Measurements from ENCODE around the gene EIF2S1. TPM values are rescaled to one million over a fixed set of nuclear protein-coding genes. Genes with fewer than 3 reads are reported as not detected.

The EIF2S1 gene
- total and polyA plus RNA-seq, 2 of the 13 experiments (the other 11 are each of a cell fraction or from before 2014, with no cell fraction given) = 49.1 to 246 TPM

- Histone ChIP-seq H3K27ac (ENCODE audit: extremely low read length, insufficient read depth, low read length) (no peak overlapping the region), H3K4me2 (ENCODE audit: low read depth, low read length) (no peak overlapping the region), H3K9me3 (ENCODE audit: low read length) (no peaks in the 10 kb centered on the region), H3K9ac (ENCODE audit: insufficient read depth, low read depth, low read length) (no peak overlapping the region), H4K20me1 (ENCODE audit: insufficient read depth, low read length) (no peaks in the 10 kb centered on the region), H3K27me3 (ENCODE audit: control insufficient read depth in 1 of 2, insufficient read depth in 2 of 2, low read length in 2 of 2) (no peaks in the 10 kb centered on the region), H3K79me2 (ENCODE audit: insufficient read depth, low read length) (no peaks in the 10 kb centered on the region), H3K4me3 (replicated peaks in 1 of 3; ENCODE audit: insufficient read depth in 1 of 3, low read depth in 2 of 3, low read length in 3 of 3) (no peak overlapping the region), H2AFZ (ENCODE audit: low read length) (no peak overlapping the region), H3K36me3 (replicated peaks in 1 of 2; ENCODE audit: control insufficient read depth in 1 of 2, insufficient read depth in 2 of 2, low read length in 2 of 2) (peaks cover 7 to 25% of the 10 kb centered on the region in 2 experiments; a peak in 2 of 5 replicates), H3K4me1 (ENCODE audit: insufficient read depth, low read length) (no peaks in the 10 kb centered on the region)
- BruUV-seq (replicated peaks) = no TSS peak
- ChIA-PET CTCF (ENCODE audit: low intra/inter-chr PET ratio, low total read pairs) (no interaction called here), POLR2A (no interaction called here)
- intact Hi-C loops (cut with micrococcal nuclease; ENCODE audit: unreplicated experiment) = no loop called here
- TF ChIP-seq PITX1 (CRISPR knock-in tag; IDR thresholded peaks at IDR 0.05) (no peak), PBX3 (CRISPR knock-in tag; IDR thresholded peaks at IDR 0.05; ENCODE audit: borderline replicate concordance) (no peak), MXD4 (CRISPR knock-in tag; IDR thresholded peaks at IDR 0.05) (no peak), MXI1 (IDR thresholded peaks at IDR 0.05; ENCODE audit: borderline replicate concordance, low read depth, low read length) (no peak), TOPORS (CRISPR knock-in tag; IDR thresholded peaks at IDR 0.05) (no peak), CREB1 (IDR thresholded peaks at IDR 0.05) (no peak), CREB1 (CRISPR knock-in tag; IDR thresholded peaks at IDR 0.05) (no peak), MLXIP (CRISPR knock-in tag; IDR thresholded peaks at IDR 0.05; ENCODE audit: borderline replicate concordance) (no peak), ZNF207 (IDR thresholded peaks at IDR 0.05; ENCODE audit: borderline replicate concordance) (no peak), DR1 (CRISPR knock-in tag; IDR thresholded peaks at IDR 0.05) (no peak), FUBP1 (CRISPR knock-in tag; IDR thresholded peaks at IDR 0.05; ENCODE audit: borderline replicate concordance) (no peak), ZNF256 (CRISPR knock-in tag; conservative IDR thresholded peaks at IDR 0.05) (no peak), HMG20A (CRISPR knock-in tag; IDR thresholded peaks at IDR 0.05; ENCODE audit: borderline replicate concordance) (no peak), ZNF224 (CRISPR knock-in tag; IDR thresholded peaks at IDR 0.05) (no peak), ZNF567 (CRISPR knock-in tag; IDR thresholded peaks at IDR 0.05; ENCODE audit: borderline replicate concordance) (no peak), ZMYM2 (CRISPR knock-in tag; IDR thresholded peaks at IDR 0.05) (no peak), ZFP90 (CRISPR knock-in tag; IDR thresholded peaks at IDR 0.05; ENCODE audit: borderline replicate concordance) (no peak), SATB2 (CRISPR knock-in tag; IDR thresholded peaks at IDR 0.05) (no peak), ZNF296 (CRISPR knock-in tag; conservative IDR thresholded peaks at IDR 0.05) (no peak)
- ATAC-seq (no peak), FAIRE-seq (no peak), DNase-seq (ENCODE audit: low spot score) (no peak)
- in situ Hi-C loops (cut with HindIII; ENCODE audit: extremely low pct_ligation_motif_present, low pct_unique_long_range_greater_than_20kb) = no loop called here
- WGBS (ENCODE audit: low lambda C conversion rate) = 96% methylated on average over 4 of the region's 4 CpGs
These were observed 16.4 kb upstream of the EIF2S1 start for GRCh38 chr14:67343601-67344230.
